Renal cortical epithelial cell (primary cell): ENCODE data around the gene KRTAP10-9. TPM values are rescaled to one million over a fixed set of nuclear protein-coding genes. Genes with fewer than 3 reads are reported as not detected.
"Not testable (repeated sequence)": the region's sequence is repeated elsewhere in the genome, so short reads cannot be mapped to it uniquely, and the experiment has no call there.

Source experiments
- DNase-seq: peaks from one replicate; pipeline ENCODE4 v3.0.0-alpha.2; 2011; ENCODE audit warnings: low read depth
- total RNA-seq: library from RNA; depleted of rRNA; stranded (reverse); fragments of >200 nt; gene quantifications from 2 replicates; pipeline ENCODE4 v1.2.3, GENCODE V29; 2014

KRTAP10-9 gene
- total RNA-seq, 1 donor from 2014 or later, result not detected

GRCh38 chr21:44614961-44615391, 11.9 kb upstream of the KRTAP10-9 start:
- no peak for DNase-seq

DNA sequence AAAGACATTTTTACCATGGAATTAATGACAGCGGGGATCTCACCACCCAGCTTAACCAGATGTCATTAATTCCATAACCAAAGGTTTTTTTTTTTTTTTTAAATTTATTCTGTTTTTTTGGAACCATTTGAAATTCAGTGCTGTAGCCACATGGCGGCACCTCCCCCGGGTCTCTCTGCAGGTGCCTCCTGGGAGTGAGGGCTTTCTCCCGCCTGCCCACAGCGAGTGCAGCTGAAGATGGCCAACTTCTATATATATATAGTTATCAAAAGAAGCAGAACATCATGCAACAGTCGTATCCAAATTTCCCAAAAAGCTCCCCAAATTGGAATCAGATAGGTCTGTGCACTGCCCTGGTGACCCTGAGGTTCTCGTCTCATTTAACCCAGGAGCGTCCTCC, 11.4 kb upstream of the KRTAP10-9 start:
- DNase-seq, result no peak

DNA sequence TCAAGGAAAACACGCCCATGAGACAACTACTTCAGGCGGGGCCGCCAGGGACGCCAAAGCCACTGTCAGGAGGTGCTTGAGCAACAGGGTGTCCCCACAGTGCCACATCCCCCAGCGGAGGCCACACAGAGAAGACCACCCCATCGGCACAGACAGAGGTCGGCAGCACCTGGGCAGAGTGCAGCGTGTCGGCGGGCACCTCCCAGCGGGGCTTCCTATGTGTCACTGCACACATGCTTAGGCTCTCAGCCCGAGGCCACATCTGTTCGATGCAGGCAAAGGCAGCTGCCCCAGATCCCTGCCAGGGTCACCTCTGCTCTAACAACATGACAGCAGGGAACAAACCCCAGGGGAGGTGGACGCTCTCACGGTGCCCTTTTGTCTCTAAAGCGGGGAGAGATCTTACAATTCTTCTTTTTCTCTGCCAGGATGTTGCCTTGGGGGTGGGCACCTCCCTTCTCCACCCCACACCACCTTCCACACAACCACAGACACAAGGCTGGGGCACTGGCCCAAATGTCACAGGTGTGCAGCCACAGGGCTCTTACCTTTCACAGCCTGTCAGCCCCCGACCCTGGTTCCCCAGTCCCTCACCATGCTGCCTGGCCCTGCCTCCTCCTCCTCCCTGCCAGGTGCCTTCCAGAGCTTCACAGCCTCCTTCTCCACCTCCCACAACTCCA, 10.8 kb upstream of the KRTAP10-9 start:
- DNase-seq, result no peak

DNA sequence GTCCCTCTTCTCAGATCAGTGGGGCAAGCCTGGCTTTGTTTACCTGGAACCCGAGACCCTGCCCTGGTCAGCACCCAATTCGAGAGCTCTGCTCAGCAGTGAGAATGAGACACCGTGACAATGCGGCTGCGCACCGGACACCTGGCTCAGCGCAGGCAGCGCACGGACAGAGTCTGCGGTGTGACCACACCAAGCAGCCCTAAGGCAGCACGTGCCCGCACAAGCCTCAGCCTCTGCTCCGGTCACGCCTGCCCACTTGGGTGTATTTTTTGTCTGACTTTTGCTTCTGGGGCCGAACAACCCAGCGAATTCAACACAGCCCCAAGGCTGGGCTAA, 10.3 kb upstream of the KRTAP10-9 start:
- no peak for DNase-seq

DNA sequence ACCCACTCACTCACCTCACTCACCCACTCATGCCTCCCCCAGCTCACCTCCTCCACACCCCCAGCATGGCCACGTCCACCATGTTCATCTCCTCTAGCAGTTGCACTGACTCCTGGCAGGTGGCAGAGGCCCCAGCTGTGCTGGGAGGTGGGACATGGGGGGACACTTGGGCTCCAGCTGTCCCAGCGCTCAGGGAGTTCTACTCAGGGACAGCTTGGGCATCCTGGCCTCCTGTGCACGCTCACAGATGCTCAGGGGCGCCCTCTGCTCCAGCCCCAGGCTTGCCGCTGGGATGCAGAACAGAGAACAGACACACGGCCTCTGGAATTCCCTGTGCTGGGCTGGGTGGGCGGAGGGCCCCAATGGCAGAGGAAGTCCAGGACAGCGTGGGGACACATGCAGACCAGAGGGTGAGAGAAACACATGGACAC, 9.8 kb upstream of the KRTAP10-9 start:
- no peak for DNase-seq

GRCh38 chr21:44618504-44618903, 8.4 kb upstream of the KRTAP10-9 start:
- DNase-seq, result no peak

GRCh38 chr21:44618909-44619308, 8.0 kb upstream of the KRTAP10-9 start:
- DNase-seq, result no peak

- DNase-seq, result no peak
Observed at GRCh38 chr21:44619886-44620285, 7.0 kb upstream of the KRTAP10-9 start.

DNA sequence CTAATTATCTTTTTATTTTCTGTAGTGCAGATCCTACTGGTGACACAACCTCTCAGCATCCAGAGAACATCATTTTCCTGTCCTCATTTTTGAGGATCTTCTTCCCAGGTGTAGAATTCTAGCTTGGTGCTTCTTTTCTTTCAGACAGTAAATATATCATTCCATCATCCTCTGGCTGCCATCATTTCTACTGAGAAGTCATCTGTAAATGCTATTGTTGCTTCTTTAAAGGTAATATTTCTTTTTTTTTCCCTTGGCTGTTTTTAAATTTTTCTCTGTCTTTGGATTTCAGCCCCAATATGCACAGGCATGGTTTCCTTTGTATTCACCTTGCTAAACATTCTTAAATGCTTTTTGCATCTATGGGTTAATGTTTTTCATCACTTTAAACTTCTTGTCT, 3.3 kb upstream of the KRTAP10-9 start:
- DNase-seq, result peak; percentile 0

GRCh38 chr21:44625756-44626155, 1.1 kb upstream of the KRTAP10-9 start:
- no peak for DNase-seq

DNA sequence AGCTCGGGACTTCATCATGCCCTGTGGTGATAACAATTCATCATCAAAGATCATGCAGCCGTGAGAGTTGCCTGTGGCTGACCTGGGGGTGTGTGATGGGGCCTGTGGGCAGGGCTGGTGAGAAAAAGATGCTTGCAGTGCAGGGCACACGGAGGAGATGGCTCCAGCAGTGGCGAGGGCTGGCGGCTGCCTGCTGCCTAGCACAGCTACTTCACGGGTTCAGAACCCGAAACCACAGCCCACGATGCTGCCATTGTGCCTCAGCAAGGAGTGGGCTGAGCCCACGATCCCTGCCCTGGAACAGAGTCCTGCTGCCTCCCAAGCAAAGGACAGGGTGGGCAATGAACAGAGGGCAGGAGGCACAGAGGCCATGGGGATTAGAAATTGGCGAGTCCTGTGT, 631 bp upstream of the KRTAP10-9 start:
- DNase-seq, result no peak

DNA sequence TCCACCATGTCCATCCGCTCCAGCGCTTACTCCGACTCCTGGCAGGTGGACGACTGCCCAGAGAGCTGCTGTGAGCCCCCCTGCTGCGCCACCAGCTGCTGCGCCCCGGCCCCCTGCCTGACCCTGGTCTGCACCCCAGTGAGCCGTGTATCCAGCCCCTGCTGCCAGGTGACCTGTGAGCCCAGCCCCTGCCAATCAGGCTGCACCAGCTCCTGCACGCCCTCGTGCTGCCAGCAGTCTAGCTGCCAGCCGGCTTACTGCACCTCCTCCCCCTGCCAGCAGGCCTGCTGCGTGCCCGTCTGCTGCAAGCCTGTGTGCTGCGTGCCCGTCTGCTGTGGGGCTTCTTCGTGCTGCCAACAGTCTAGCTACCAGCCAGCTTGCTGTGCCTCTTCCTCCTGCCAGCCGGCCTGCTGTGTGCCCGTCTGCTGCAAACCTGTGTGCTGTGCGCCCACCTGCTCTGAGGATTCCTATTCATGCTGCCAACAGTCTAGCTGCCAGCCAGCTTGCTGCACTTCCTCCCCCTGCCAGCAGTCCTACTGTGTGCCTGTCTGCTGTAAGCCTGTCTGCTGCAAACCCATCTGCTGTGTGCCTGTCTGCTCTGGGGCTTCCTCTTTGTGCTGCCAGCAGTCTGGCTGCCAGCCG, 409 bp downstream of the KRTAP10-9 start:
- DNase-seq, result not testable (repeated sequence)

DNA sequence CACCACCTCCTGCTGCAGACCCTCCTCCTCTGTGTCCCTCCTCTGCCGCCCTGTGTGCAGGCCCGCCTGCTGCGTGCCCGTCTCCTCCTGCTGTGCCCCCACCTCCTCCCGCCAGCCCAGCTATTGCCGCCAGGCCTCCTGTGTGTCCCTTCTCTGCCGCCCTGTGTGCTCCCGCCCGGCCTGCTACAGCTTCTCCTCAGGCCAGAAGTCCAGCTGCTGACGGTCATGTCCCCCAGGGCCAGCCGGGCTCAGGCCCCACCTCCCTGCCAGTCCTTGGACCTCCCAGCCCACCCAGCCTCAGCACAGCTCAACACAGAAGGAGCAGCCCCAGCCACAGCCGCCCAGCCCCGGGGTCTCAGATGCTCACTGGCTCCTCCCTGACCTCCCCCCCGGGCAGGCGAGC, 939 bp downstream of the KRTAP10-9 start:
- not testable (repeated sequence) for DNase-seq

- DNase-seq, result no peak
Observed at GRCh38 chr21:44628707-44629391, 2.0 kb downstream of the KRTAP10-9 start.

DNA sequence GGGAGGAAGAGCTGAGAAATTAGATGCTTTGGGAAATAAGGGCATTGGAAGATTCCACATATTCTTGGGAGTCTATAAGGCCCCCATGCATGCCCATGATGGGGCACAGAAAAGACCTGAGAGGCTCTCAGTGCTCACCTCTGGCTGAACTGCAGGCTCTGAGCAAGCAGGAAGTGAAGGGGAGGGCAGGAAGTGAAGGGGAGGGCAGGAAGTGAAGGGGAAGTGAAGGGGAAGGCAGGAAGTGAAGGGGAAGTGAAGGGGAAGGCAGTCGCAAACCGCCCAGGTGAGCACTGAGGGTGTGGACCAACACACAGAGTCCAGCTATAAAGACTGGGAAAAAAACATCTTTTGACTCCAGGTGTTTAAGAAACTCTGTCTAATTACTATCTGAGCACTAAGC, 3.5 kb downstream of the KRTAP10-9 start:
- no peak for DNase-seq

DNA sequence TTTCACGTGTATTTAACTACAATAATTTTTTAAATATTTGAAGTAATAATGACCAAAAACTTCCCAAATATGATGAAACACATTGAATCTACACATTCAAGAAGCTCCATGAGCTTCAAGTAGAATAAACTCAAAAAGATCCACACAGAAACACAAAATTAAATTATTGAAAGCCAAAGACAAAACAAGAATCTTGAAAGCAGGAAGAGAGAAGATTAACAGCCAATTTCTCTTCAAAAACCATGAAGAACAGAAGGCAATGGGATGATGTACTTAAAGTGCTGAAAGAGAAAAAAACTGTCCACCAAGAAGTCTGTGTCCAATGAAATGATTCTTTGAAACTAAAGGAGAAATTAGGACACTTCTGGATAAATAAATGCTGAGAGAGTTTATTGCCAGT, 5.2 kb downstream of the KRTAP10-9 start:
- DNase-seq, result no peak

- DNase-seq, result no peak
Observed at GRCh38 chr21:44636209-44637017, 9.5 kb downstream of the KRTAP10-9 start.

DNA sequence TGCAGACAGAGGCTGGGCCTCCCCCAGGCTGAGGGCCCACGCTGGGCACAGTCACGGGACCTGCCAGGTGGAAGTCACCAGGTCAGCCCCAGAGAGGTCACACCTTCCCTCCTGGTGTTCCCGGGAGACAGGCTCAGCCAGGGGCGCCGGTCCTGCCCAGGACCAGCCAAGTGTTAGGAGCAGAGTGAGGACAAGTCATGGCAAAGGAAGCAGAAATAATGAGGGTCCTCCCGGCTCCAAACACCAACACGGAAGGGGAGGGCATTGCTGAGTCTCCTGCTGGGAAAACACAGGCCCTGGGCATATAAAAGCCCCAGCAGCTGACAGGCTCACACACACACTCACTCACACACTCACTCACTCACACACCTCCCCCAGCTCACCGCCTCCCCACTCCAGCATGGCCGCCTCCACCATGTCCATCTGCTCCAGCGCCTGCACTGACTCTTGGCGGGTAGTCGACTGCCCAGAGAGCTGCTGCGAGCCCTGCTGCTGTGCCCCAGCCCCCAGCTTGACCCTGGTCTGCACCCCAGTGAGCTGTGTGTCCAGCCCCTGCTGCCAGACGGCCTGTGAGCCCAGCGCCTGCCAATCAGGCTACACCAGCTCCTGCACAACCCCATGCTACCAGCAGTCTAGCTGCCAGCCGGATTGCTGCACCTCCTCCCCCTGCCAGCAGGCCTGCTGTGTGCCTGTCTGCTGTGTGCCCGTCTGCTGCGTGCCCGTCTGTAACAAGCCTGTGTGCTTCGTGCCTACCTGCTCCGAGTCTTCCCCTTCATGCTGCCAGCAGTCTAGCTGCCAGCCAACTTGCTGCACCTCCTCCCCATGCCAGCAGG, 10.3 kb downstream of the KRTAP10-9 start, which contains the start of gene KRTAP10-10:
KRTAP10-10 (plus strand) TSS at position 339 of the 833 bp plus-strand sequence; CDS start at position 401, 62 bp downstream.
- DNase-seq, result no peak

DNA sequence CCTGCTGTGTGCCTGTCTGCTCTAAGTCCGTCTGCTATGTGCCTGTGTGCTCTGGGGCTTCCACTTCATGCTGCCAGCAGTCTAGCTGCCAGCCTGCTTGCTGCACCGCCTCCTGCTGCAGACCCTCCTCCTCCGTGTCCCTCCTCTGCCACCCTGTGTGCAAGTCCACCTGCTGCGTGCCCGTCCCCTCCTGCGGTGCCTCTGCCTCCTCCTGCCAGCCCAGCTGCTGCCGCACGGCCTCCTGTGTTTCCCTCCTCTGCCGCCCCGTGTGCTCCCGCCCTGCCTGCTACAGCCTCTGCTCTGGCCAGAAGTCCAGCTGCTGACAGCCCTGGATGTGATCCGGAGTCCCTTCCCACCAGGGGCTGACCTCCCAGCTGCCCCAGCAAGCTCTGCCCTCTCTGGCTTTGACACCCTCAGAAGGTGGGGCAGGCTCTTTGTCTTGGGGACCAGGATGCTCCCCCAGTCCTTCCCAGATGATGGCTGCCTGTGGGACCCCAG, 11.0 kb downstream of the KRTAP10-9 start:
- not testable (repeated sequence) for DNase-seq

GRCh38 chr21:44638506-44639330, 11.8 kb downstream of the KRTAP10-9 start:
- not testable (repeated sequence) for DNase-seq
